ENCODE measurements around the gene PCSK6.
"Not testable (repeated sequence)": the region's sequence is repeated elsewhere in the genome, so short reads cannot be mapped to it uniquely, and the experiment has no call there.

DNA sequence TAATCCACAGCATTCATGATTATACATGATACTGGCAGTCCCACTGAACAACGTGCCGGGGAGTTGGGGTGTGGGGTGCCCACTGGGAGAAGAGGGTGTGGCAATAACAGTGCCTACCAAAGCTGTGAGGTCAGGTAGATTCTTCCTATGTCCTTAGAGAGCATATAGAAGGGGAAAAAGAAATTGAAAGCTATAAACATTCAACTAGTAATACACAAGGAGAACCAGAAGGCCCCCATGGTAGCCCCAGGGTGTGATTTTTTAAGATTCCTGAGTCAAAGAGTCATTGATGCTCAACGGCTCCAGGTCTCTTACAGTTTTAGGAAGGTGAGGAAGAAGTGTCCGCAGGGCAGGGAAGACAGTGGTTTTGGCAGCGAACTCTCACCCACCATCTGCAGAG lies 25.8 kb downstream of the PCSK6 start:
- TF ChIP-seq, protein P1, sequence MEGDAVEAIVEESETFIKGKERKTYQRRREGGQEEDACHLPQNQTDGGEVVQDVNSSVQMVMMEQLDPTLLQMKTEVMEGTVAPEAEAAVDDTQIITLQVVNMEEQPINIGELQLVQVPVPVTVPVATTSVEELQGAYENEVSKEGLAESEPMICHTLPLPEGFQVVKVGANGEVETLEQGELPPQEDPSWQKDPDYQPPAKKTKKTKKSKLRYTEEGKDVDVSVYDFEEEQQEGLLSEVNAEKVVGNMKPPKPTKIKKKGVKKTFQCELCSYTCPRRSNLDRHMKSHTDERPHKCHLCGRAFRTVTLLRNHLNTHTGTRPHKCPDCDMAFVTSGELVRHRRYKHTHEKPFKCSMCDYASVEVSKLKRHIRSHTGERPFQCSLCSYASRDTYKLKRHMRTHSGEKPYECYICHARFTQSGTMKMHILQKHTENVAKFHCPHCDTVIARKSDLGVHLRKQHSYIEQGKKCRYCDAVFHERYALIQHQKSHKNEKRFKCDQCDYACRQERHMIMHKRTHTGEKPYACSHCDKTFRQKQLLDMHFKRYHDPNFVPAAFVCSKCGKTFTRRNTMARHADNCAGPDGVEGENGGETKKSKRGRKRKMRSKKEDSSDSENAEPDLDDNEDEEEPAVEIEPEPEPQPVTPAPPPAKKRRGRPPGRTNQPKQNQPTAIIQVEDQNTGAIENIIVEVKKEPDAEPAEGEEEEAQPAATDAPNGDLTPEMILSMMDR (conservative IDR thresholded peaks at IDR 0.05; ENCODE audit: low read length), result not testable (repeated sequence)
- not testable (repeated sequence) for TF ChIP-seq EZH2phosphoT487 (IDR thresholded peaks at IDR 0.05; ENCODE audit: borderline replicate concordance, low read depth, low read length)
